GM19438 (cell line): ENCODE measurements around the gene ISY1.
"Not testable (repeated sequence)": the region's sequence is repeated elsewhere in the genome, so short reads cannot be mapped to it uniquely, and the experiment has no call there.

Source experiments
- ATAC-seq: cut with Tn5 transposase; IDR thresholded peaks from one replicate; pipeline ENCODE4 v1.9.1; 2021; ENCODE audit warnings: low read depth; ENCODE audit not compliant: unreplicated experiment

ISY1 gene

DNA sequence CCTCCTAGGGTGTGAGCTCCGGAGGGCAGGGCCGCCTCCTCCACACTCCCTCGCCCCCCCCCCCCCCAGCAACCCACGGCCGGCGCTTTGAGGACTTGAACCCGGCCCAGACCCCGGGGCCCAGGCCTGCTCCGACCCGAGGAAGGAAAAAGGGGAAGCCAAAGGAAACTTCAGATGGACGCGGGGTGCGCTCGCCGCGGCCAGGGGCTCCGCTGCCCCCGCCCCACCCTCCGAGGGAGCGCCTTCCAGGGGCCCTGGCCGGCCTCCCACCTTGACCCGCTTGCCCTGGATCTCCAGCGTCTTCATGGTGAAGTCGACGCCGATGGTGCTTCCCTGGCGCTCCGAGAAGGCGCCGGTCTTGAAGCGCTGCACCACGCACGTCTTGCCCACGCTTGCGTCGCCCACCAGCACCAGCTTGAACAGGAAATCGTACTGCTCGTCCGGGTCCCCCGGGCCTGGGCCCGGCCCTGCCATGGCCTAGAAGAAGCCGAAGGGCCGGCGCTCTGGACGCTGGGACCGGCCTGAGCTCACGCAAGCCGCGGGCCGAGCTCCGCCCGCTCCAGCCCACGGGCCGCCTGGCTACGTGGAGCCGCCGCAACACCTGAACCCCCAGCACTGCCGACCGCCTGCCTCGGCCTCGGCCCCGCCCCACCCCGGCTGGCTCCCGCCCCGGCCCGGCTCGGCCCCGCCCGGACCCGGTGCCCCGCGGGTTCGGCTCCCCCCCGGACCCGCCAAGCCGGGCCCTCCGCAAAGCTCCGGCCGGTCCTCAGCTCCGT is 39.7 kb downstream of the ISY1 start:
- ATAC-seq: peak; percentile 16

GRCh38 chr3:129120254-129121004 is 40.4 kb downstream of the ISY1 start:
- peak; percentile 64 for ATAC-seq

- no peak for ATAC-seq
These were observed 41.3 kb downstream of the ISY1 start for GRCh38 chr3:129119365-129120100.

- ATAC-seq: no peak
These were observed 42.1 kb downstream of the ISY1 start for GRCh38 chr3:129118745-129119144.

- no peak for ATAC-seq
These were observed 43.7 kb downstream of the ISY1 start for GRCh38 chr3:129117134-129117533.

- ATAC-seq: no peak
These were observed 44.3 kb downstream of the ISY1 start for GRCh38 chr3:129116482-129116946.

DNA sequence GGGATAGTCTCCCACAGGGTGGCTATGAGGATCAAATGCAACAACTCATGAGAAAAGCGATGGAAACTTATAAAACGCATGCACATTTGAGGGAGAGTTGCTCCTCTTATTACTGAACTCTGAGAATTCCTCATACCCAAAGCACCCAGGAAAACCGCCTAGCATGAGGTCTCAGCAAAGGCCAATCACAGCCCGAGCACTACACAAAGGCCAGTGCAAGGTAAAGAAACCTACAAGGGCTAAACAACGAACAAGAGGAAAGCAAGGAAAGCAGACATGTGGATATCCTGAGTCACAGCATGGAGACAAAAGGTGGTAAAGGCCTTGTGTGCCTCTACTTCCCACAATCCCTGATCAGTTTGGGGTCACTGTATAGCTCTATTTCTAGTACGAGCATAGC is 46.4 kb downstream of the ISY1 start:
- no peak for ATAC-seq

DNA sequence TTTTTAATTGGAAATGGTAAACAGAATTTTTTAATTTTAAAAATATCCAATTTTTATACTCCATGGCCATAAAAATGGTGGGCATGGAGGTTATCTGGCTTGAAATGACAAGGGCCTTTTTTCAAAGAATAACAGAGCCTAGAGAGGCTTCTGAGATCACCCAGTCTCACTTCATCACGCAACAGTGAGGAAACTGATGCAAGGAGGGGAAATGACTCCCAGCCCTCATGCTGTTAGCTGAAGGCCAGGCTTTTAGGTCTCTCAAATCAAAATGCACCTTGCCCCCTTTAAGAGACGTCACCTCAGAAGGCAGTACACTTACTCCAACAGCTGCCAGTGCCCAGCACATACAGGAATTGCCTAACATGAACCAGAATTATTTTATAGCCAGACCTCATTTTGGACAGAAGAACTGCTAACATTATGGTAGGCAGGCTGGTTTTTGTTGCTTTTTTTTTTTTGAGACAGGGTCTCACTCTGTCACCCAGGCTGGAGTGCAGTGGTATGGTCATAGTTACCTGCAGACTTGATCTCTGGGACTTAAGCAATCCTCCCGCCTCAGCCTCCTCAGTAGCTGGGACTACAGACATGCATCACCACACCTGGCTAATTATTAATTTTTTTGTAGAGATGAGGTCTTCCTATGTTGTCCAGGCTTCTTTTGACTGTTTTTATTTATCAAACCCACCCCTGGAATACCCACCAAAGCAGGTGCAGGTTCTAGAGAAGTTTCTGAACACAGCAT is 48.4 kb downstream of the ISY1 start:
- no peak for ATAC-seq

GRCh38 chr3:129111076-129111780 is 49.6 kb downstream of the ISY1 start:
- ATAC-seq: not testable (repeated sequence)

GRCh38 chr3:129107793-129108192 is 53.1 kb downstream of the ISY1 start:
- no peak for ATAC-seq

DNA sequence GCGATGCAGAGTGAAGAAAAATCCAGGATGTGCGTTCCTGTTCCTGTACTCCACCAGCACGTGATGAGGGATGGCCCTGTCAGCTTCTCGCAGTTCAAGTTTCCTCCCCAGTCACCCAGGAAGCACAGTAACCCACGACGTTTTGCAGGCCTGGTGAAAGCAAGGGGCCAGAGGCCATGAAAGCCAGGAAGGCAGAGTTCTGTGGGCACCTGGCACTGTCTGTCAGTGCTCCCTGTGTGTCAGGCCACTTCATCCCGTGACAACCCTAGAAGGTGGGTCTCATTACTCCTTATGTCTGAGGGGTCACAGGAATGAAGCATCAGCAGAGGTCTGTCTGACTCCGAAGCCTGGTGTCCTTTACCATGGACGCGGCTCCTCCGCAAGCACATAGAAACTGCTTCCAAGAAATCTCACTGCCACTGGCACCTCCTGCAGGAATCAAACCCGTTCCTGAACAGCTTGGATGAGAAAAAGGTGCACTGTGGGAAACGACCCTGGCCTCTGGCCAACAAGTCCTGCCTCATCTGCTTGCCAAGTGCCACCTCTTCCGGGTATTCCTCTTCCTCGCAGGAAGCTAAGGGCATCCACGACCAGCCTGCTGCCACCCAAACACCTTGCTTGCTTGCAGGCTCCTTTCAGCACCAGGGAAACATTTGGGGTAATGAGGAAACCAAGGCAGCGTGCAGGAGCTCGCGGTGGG is 53.8 kb downstream of the ISY1 start:
- no peak for ATAC-seq

DNA sequence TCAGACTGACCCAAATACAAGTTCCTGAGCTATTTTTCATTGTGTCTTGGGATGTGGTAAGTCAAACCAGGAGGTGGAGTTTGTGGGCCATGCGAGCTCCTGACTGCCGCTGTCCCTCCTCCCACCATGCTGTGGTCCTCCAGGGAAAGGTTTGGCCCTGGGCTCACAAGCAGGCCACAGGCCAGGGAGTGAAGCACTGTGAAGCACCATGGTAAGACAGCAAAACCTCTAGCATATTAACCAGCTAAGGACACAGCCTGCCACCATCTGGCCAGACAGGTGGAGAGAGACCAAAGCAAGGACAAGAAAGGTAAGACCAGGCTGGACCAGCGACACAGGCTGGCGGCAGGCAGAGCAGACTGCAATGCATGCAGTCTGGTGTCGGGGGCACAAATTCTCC is 54.5 kb downstream of the ISY1 start:
- no peak for ATAC-seq

- ATAC-seq: no peak
These were observed 55.0 kb downstream of the ISY1 start for GRCh38 chr3:129105862-129106261.

GRCh38 chr3:129104498-129105079 is 56.3 kb downstream of the ISY1 start:
- no peak for ATAC-seq

DNA sequence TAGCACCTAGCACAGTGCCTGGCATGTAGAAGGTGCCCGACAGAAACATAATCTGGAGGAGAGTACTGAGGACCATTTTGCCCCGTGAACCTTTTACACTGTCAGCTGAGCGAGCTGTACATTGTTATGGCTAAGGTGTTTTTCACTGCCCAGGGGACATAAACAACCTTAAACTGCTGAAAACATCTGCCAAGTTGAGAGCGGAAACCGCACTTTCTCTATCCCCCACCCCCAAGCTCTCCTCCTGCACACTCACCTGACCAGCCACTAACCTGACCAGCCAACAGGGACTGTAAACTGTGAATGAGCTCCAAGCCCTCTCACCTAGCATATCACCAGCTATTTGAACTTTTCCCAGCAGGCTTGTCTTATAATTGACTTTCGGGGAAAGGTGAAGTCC is 56.8 kb downstream of the ISY1 start:
- ATAC-seq: no peak

GRCh38 chr3:129103296-129103695 is 57.6 kb downstream of the ISY1 start:
- no peak for ATAC-seq

DNA sequence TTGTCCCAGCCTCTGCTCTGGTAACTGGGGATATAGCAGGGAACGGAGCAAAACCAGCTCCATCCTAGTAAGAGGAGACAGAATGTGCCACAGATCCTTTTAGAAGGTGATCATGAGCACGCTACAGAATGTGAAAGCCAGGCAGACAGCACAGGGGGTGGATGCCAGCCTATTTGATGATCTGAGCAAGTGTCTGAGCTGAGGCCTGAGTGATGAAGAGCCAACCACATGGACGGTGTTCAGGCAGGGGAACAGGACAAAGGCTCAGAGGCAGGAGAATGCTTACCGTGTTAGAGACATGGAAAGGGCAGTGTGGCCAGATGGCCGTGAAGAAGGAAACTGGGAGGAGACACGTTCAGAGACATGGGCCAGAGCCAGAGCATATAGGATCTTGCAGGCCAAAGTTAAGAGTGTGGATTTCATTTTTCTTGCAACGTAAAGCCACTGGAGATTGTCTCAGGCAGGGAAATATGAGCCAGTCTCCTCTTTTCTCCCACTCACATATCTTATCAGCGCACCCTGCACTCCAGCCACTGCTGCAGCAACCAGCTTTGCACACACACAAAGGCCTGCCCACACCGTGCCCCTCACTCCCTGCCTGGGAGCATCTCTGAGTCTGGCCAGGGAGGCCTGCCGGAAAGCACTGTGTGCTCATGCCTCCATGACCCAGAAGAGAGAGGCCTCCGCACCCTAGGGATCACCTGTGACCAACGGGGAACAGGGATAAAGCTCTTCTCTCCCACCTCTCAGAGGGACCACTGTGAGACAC is 59.3 kb downstream of the ISY1 start:
- ATAC-seq: no peak

DNA sequence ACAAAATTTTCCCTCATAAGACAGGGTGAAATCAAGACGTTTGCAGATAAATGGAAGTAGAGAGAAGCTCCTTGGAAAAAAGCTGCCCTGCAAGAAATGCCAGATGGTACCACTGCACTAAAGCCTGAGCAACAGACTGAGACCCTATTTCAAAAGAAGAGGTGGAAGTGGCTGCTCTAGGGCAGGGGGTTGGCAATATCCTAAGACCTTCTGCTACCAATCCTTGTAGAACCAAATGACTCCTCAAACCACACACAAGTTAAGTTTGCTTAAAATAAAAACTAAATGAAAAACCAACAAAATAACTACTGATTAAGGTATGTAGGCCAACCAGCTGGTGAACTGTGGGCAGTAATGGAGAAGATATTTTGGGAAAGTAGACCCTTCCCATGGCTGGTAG is 60.6 kb downstream of the ISY1 start:
- ATAC-seq: no peak
